NCI-H2196 treated with DMSO at 0.1 percent for 48 hours (cell line): ENCODE data around the gene JCAD.
"Not testable (repeated sequence)": the region's sequence is repeated elsewhere in the genome, so short reads cannot be mapped to it uniquely, and the experiment has no call there.

ENCODE experiments used
- DNase-seq: peaks from one replicate; lab custom pipeline; 2025; ENCODE audit not compliant: unreplicated experiment; lab: John Stamatoyannopoulos, UW

JCAD gene

GRCh38 chr10:30059209-30060107 is at the start of gene JCAD:
Gene JCAD, minus strand, starts transcription at chr10:30059586. Its CDS starts 11,774 bp downstream, at chr10:30047812.
- DNase-seq = no peak

- no peak for DNase-seq
These were observed 47.6 kb upstream of the JCAD start for GRCh38 chr10:30106987-30107386.

GRCh38 chr10:30103595-30104320 is 44.4 kb upstream of the JCAD start:
- DNase-seq = no peak

GRCh38 chr10:30099706-30100105 is 40.3 kb upstream of the JCAD start:
- DNase-seq = not testable (repeated sequence)

- no peak for DNase-seq
These were observed 39.7 kb upstream of the JCAD start for GRCh38 chr10:30099101-30099500.

GRCh38 chr10:30098629-30099028 is 39.2 kb upstream of the JCAD start:
- DNase-seq = no peak

- no peak for DNase-seq
These were observed 37.2 kb upstream of the JCAD start for GRCh38 chr10:30096564-30096963.

- DNase-seq = no peak
These were observed 36.4 kb upstream of the JCAD start for GRCh38 chr10:30095631-30096422.

- DNase-seq = no peak
These were observed 35.2 kb upstream of the JCAD start for GRCh38 chr10:30094601-30095000.

- DNase-seq = no peak
These were observed 34.0 kb upstream of the JCAD start for GRCh38 chr10:30093303-30093950.

GRCh38 chr10:30092151-30092790 is 32.9 kb upstream of the JCAD start:
- DNase-seq = no peak

GRCh38 chr10:30091136-30091535 is 31.8 kb upstream of the JCAD start:
- DNase-seq = no peak

GRCh38 chr10:30088178-30088577 is 28.8 kb upstream of the JCAD start:
- DNase-seq = no peak

GRCh38 chr10:30083934-30084333 is 24.5 kb upstream of the JCAD start:
- DNase-seq = no peak

- no peak for DNase-seq
These were observed 21.8 kb upstream of the JCAD start for GRCh38 chr10:30081182-30081581.

- no peak for DNase-seq
These were observed 20.8 kb upstream of the JCAD start for GRCh38 chr10:30080161-30080560.

GRCh38 chr10:30079408-30079807 is 20.0 kb upstream of the JCAD start:
- DNase-seq = no peak

GRCh38 chr10:30075481-30075880 is 16.1 kb upstream of the JCAD start:
- DNase-seq = no peak

- no peak for DNase-seq
These were observed 15.5 kb upstream of the JCAD start for GRCh38 chr10:30074933-30075332.

- no peak for DNase-seq
These were observed 14.7 kb upstream of the JCAD start for GRCh38 chr10:30074090-30074489.

GRCh38 chr10:30073767-30074060 is 14.3 kb upstream of the JCAD start:
- DNase-seq = no peak
